RPMI7951 (cell line): Measurements from ENCODE around the gene CISD3. TPM values are rescaled to one million over a fixed set of nuclear protein-coding genes. Genes with fewer than 3 reads are reported as not detected.

Experiments used
- DNase-seq: peaks from one replicate; pipeline ENCODE4 v3.0.0-alpha.2; 2012; ENCODE audit warnings: low read depth
- total RNA-seq: library from RNA; depleted of rRNA; stranded (reverse); fragments of >200 nt; shearing (Covaris generic); gene quantifications from 2 replicates; pipeline ENCODE4 v1.2.3, GENCODE V29; 2014; rRNA removed

CISD3 gene
- total RNA-seq, 1 experiment from 2014 or later: 6.0 TPM

- DNase-seq: no peak
Observed at GRCh38 chr17:38773258-38773657, 43.1 kb downstream of the CISD3 start.

DNA sequence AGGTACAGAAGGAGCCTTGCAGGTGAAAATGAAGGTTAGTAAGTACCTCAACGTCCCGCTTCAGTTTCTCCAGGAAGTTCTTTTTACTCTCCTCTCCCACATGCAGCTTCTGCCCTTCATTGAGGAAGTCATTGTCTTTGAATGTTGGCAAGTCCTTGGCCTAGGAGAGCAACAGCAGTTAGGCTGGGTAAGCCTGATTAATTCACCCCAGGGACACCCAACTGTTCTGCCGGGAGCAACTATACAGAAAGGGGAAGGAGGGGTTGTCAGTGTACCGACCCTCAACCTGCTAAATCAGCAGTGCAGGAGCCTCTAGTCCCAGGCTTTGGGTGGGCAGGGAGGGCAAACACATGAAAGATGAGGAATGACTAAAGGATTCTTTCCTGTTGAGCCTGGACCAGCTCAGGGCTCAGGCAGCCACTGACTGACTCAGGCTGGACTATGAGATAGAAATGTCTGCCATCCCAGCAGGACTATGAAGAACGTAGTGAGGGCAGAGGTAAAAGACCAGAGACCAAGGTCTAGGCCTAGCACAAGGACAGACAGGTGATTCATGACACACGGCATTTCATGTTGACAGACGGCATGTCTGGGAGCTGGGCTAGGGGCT lies 47.6 kb downstream of the CISD3 start:
- no peak for DNase-seq

DNA sequence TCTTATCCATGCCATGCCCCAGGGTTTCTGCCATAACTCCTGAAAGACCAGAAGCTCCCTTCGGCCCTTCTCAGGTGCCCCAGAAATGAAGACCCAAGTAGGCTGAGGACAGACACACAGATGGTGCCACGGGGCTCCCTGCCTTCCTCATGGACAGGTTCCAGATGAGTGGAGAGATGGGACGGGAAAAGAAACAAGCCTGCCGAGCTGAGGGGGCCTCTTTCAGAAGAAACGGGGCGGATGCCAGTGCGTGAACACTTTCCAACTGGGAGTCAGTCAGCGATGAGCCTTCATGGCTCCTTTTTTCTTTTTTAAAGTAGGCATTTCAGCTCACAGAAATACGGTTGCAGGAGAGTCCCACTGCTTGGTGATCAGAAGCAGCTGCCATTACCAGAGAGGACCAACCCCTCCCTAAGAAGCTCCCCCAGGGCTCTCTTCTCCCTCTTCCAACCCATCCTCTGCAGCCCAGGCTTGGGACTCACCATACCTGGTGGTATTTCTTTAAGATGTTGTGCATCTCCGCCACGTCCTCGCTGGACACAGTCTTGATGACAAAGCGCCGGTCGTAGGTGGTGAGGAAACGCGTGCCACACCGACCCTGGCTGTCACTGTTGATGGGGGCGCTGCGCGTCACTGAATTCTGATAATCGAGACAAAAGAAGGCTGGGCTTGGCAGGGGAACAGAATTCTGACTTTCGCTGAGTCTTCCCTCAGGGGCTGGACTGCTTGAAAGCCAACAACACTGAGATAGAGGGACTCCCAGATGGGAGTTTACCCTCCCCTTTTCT lies 50.0 kb downstream of the CISD3 start:
- no peak for DNase-seq

GRCh38 chr17:38783227-38783626 lies 53.1 kb downstream of the CISD3 start:
- no peak for DNase-seq

Other genes starting within 250 kb of the CISD3 start
- gene SRCIN1, start 124.4 kb upstream of the CISD3 start, total RNA-seq: not detected in 2 replicates
- 1.7 and 1.8 TPM in 2 replicates for gene EPOP, start 55.4 kb upstream of the CISD3 start, total RNA-seq
- gene MLLT6, start 25.1 kb upstream of the CISD3 start, total RNA-seq: 9.3 and 13.9 TPM in 2 replicates
- 3.8 and 7.6 TPM in 2 replicates for gene PCGF2, start 18.0 kb downstream of the CISD3 start, total RNA-seq
- 468 and 479 TPM in 2 replicates for gene PSMB3, start 22.4 kb downstream of the CISD3 start, total RNA-seq
- 28.8 and 29.6 TPM in 2 replicates for gene PIP4K2B, start 69.2 kb downstream of the CISD3 start, total RNA-seq
- gene CWC25, start 95.0 kb downstream of the CISD3 start, total RNA-seq: 7.2 and 7.6 TPM in 2 replicates
- gene RPL23, start 123.4 kb downstream of the CISD3 start, total RNA-seq: 1,124 and 1,333 TPM in 2 replicates
- gene LASP1, start 139.7 kb downstream of the CISD3 start, total RNA-seq: 120 and 135 TPM in 2 replicates
- not detected in 2 replicates for gene FBXO47, start 237.1 kb downstream of the CISD3 start, total RNA-seq